Right atrium auricular region (tissue), 2 donors: ENCODE results near the gene C17orf75. TPM values are rescaled to one million over a fixed set of nuclear protein-coding genes. Genes with fewer than 3 reads are reported as not detected.
A peak's percentile ranks its signal among the peaks of the same experiment; 100 is the strongest.

Experiments used
- DNase-seq: peaks from one replicate; pipeline ENCODE4 v3.0.0-alpha.2; 2019; ENCODE audit warnings: low spot score
- H3K27ac ChIP-seq, 2 donors: fragments of 200-600 bp; sonication (generic); 1 replicate in 1 of 2; 2 replicates in 1 of 2; pipeline ENCODE4 v1.5.1; 2016 to 2019
- H3K27me3 ChIP-seq, 2 donors: fragments of 200-600 bp; sonication (generic); one replicate each; pipeline versions ENCODE4 v1.5.1 to v1.6.0; 2017 to 2019
- H3K36me3 ChIP-seq: fragments of 200-600 bp; sonication (generic); one replicate; pipeline ENCODE4 v1.5.1; 2016
- H3K4me1 ChIP-seq, 2 donors: fragments of 200-600 bp; sonication (generic); one replicate each; pipeline versions ENCODE4 v1.5.1 to v1.6.0; 2017 to 2019
- H3K4me3 ChIP-seq, 2 donors: fragments of 200-600 bp; sonication (generic); 1 replicate in 1 of 2; 2 replicates in 1 of 2; pipeline ENCODE4 v1.5.1; 2017 to 2019; ENCODE audit warnings: mild to moderate bottlenecking in 1 of 2, moderate library complexity in 1 of 2
- H3K9me3 ChIP-seq, 2 donors: fragments of 200-600 bp; sonication (generic); one replicate each; pipeline ENCODE4 v1.5.1; 2019
- total RNA-seq, 2 donors: library from RNA; depleted of rRNA; stranded (reverse); fragments of >200 nt; gene quantifications; one replicate each; pipeline ENCODE4 v1.1.0, GENCODE V29; 2016
- TF ChIP-seq, protein P1 (sequence below), 2 donors: fragments of 200-600 bp; sonication (generic); IDR thresholded peaks; one replicate each; pipeline ENCODE4 v1.5.1; 2019; ENCODE audit warnings: antibody characterized with exemption in 2 of 2

C17orf75 gene
- total RNA-seq, 2 donors from 2014 or later: 7.9 to 14.5 TPM

DNA sequence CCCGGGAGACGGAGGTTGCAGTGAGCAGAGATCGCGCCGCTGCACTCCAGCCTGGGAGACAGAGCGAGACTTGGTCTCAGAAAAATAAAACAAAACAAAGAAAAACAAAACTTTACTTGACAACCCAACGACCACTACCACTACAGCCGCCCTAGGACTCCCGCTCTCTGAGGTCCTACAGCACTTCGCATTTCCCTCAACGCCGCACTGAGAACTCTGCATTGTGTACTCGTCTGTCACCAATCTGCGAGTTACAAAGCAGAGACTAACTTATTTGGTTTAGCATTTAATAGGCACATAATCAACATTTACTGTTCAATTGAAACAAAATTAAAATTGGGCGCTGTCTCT, 7.5 kb upstream of the C17orf75 start:
- H3K36me3 ChIP-seq: peaks cover 22% of the 10 kb centered on the region
- no peaks in the 10 kb centered on the region for H3K27me3 ChIP-seq
- peak overlapping the region; percentile 90 to 94 for H3K4me3 ChIP-seq
- H3K9me3 ChIP-seq: no peaks in the 10 kb centered on the region
- H3K4me1 ChIP-seq: peaks cover 0 to 40% of the 10 kb centered on the region in 2 donors
- peak overlapping the region; percentile 98 to 99 for H3K27ac ChIP-seq
- TF ChIP-seq, protein P1, sequence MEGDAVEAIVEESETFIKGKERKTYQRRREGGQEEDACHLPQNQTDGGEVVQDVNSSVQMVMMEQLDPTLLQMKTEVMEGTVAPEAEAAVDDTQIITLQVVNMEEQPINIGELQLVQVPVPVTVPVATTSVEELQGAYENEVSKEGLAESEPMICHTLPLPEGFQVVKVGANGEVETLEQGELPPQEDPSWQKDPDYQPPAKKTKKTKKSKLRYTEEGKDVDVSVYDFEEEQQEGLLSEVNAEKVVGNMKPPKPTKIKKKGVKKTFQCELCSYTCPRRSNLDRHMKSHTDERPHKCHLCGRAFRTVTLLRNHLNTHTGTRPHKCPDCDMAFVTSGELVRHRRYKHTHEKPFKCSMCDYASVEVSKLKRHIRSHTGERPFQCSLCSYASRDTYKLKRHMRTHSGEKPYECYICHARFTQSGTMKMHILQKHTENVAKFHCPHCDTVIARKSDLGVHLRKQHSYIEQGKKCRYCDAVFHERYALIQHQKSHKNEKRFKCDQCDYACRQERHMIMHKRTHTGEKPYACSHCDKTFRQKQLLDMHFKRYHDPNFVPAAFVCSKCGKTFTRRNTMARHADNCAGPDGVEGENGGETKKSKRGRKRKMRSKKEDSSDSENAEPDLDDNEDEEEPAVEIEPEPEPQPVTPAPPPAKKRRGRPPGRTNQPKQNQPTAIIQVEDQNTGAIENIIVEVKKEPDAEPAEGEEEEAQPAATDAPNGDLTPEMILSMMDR (IDR thresholded peaks at IDR 0.05): no peak
- no peak for DNase-seq

DNA sequence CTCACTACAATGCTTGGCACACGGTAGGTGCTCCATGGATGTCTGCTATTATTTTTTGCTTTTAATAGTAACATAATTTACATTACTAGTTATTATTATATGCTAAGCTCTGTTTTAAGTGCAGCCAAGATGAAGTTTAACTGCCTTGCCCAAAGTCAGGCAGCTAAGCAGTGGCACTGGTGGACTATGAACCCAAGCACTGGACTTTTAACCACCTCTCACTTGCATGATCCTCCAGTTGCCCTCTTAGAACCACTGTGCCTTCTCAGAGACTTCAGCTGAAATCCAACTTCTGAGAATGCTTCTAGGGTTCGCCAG, 6.5 kb upstream of the C17orf75 start:
- Histone ChIP-seq H3K4me1 (peaks cover 0 to 31% of the 10 kb centered on the region in 2 donors), H3K36me3 (peaks cover 14% of the 10 kb centered on the region), H3K27ac (no peak overlapping the region), H3K9me3 (no peaks in the 10 kb centered on the region), H3K27me3 (no peaks in the 10 kb centered on the region), H3K4me3 (no peak overlapping the region)
- TF ChIP-seq, protein P1 (IDR thresholded peaks at IDR 0.05): no peak
- no peak for DNase-seq

DNA sequence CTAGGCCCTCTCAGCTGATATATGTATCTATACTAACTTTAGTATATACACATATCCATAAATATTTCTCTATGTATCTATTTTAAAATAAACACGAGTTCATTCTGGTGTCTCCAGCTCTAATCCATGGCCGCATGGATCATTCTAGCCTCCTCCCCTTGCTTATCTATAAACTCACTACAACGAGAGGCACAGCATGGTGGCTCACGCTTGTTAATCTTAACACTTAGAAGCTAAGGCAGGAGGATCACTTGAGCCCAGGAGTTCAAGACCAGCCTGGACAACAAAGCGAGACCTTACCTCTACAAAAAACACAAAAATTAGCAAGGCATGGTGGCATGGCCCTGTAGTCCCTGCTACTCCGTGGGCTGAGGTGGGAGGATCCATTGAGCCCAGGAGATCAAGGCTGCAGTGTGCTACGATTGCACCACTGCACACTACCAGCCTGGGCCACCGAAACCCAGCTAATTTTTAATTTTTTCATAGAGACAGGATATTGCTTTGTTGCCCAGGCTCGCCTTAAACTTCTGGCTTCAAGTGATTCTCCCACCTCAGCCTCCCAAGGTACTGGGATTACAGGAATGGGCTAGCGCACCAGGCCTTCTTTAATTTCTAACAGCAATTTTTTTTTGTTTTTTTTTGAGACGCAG, 4.1 kb upstream of the C17orf75 start:
- Histone ChIP-seq H3K9me3 (no peaks in the 10 kb centered on the region), H3K4me3 (no peak overlapping the region), H3K27ac (no peak overlapping the region), H3K4me1 (peaks cover 0 to 24% of the 10 kb centered on the region in 2 donors), H3K36me3 (no peaks in the 10 kb centered on the region), H3K27me3 (no peaks in the 10 kb centered on the region)
- TF ChIP-seq, protein P1 (IDR thresholded peaks at IDR 0.05): no peak
- DNase-seq: no peak

DNA sequence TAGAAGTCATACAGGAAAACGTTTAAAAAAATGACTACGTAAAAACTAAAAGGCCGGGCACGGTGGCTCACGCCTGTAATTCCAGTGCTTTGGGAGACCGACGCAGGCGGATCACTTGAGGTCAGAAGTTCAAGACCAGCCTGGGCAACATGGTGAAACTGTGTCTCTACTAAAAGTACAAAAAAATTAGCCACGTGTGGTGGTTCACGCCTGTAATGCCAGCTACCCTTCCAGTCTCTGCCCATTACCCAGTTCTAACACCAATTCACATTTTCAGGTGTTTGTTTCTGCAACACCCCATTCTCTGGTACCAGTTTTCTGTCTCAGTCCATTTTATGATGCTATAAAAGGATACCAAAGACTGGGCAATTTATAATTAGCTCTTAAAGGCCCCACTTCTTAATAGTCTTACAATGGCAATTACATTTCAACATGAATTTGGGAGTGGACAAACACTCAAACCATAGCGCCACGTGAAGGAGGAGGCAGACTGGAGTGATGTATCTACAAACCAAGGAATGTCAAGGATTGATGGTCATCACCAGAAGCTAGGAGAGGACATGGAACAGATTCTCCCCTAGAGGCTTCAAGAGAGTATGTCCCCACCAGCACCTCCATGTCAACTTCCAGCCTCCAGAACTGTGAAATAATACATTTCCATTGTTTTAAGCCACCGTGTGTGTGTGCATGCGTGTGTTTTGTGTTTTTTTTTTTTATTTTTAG, 791 bp upstream of the C17orf75 start:
- Histone ChIP-seq H3K36me3 (peaks cover 9% of the 10 kb centered on the region), H3K27me3 (no peaks in the 10 kb centered on the region), H3K4me1 (peaks cover 0 to 20% of the 10 kb centered on the region in 2 donors), H3K9me3 (no peaks in the 10 kb centered on the region), H3K27ac (peak overlapping the region; percentile 73 to 75), H3K4me3 (peak overlapping the region in 1 of 2 donors; percentile 64)
- TF ChIP-seq, protein P1 (IDR thresholded peaks at IDR 0.05): no peak
- DNase-seq: no peak

DNA sequence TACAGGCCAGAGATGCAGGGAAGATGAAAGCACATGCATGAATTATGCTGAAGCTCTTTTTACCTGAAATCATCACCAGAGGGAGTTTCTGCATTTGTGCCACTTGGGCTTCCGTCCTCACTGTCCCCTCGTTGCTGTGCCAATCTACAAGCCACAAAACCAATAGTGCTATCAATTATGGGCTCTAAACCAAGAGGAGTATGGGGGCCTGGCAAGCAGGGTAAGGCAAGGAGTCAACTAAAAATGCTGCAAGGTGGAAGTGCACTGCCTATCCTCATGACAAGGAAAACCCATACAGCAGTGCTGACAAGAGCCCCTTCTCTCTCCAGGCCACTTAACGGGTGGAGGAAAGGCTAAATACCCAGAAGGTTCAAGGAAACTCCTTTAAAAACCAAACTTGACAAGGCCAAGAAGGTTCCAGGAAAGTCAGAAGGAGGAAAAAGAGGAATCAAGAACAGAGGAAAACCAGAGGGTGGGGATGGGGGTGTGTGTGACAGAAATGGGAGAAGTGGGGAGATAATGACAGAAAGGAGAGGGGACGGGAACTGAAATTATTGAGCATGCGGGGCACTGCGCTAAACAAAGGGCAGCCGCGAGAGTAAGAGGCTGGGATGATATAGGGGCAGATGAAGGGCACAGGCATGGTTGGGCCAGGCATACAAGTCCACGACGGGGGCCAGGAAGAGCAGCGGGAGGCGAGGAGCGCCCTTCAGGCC, 674 bp downstream of the C17orf75 start:
- TF ChIP-seq, protein P1 (IDR thresholded peaks at IDR 0.05): no peak
- Histone ChIP-seq H3K36me3 (peaks cover 23% of the 10 kb centered on the region), H3K9me3 (no peaks in the 10 kb centered on the region), H3K4me3 (peak overlapping the region; percentile 64 to 69), H3K27ac (peak overlapping the region; percentile 73 to 75), H3K4me1 (peaks cover 0 to 20% of the 10 kb centered on the region in 2 donors), H3K27me3 (no peaks in the 10 kb centered on the region)
- DNase-seq: peak; percentile 46
